HL-60 (cell line): ENCODE data around the gene MEX3B.

Source experiments
- DNase-seq, 2 experiments: peaks; one replicate each; pipeline ENCODE4 v3.0.0-alpha.2; 2010 to 2020; ENCODE audit warnings: low read depth in 1 of 2, low spot score in 1 of 2
- H3K27ac ChIP-seq: fragments of 250-450 bp; sonication (Bioruptor Pico); replicated peaks from 2 replicates; pipeline ENCODE4 v1.5.1; 2020; ENCODE audit warnings: mild to moderate bottlenecking, moderate library complexity
- H3K27me3 ChIP-seq: fragments of 250-450 bp; sonication (Bioruptor Pico); 2 replicates; pipeline ENCODE4 v1.5.1; 2021; ENCODE audit warnings: mild to moderate bottlenecking, moderate library complexity; ENCODE audit not compliant: insufficient read depth, poor library complexity, severe bottlenecking
- H3K4me3 ChIP-seq: replicated peaks from 2 replicates; pipeline ENCODE4 v1.5.1; 2011; ENCODE audit warnings: mild to moderate bottlenecking, control low read depth, low read length; ENCODE audit not compliant: insufficient read depth
- GABPA ChIP-seq: IDR thresholded peaks from 2 replicates; pipeline ENCODE4 v1.6.1; 2012; ENCODE audit warnings: low read depth
- POLR2AphosphoS5 ChIP-seq: IDR thresholded peaks from 2 replicates; pipeline ENCODE4 v1.6.1; 2012; ENCODE audit warnings: low read depth
- SPI1 ChIP-seq: IDR thresholded peaks from 2 replicates; pipeline ENCODE4 v1.6.1; 2012; ENCODE audit warnings: low read depth, mild to moderate bottlenecking, borderline replicate concordance
- TF ChIP-seq, protein P1 (sequence below): IDR thresholded peaks from one replicate; pipeline ENCODE4 v1.5.1; 2011; ENCODE audit warnings: low read length, control low read depth, inconsistent platforms; ENCODE audit not compliant: insufficient read depth
- TF ChIP-seq, protein P2 (sequence below): IDR thresholded peaks from 2 replicates; pipeline ENCODE4 v1.6.1; 2012; ENCODE audit warnings: low read depth; ENCODE audit not compliant: insufficient replicate concordance

MEX3B gene

DNA sequence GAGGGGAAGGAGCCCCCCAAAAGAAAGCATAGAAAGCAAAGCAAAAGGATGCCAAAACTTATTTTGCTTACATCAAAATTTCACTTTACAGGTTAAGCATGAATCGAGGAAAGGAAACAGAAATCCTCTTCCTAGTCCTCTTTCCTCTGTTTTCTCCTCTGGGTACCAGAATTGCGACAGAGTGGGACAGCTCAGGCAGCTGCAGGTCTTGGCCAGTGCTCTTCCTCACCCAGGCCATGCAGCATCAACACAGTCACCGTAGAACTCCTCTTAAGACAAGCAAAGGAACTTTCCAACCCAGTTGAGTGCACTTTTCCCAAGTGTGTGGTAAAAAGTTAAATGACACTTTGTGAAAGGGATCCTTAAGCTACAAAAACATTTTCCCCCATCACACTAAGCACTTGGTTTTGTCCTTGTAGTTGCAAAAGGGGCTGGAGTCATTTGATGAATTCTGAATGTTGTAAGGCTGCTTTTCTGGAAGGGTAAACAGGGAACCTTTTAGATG lies 45.9 kb upstream of the MEX3B start:
- no peaks in the 10 kb centered on the region for H3K27me3 ChIP-seq
- H3K4me3 ChIP-seq, result no peak overlapping the region

DNA sequence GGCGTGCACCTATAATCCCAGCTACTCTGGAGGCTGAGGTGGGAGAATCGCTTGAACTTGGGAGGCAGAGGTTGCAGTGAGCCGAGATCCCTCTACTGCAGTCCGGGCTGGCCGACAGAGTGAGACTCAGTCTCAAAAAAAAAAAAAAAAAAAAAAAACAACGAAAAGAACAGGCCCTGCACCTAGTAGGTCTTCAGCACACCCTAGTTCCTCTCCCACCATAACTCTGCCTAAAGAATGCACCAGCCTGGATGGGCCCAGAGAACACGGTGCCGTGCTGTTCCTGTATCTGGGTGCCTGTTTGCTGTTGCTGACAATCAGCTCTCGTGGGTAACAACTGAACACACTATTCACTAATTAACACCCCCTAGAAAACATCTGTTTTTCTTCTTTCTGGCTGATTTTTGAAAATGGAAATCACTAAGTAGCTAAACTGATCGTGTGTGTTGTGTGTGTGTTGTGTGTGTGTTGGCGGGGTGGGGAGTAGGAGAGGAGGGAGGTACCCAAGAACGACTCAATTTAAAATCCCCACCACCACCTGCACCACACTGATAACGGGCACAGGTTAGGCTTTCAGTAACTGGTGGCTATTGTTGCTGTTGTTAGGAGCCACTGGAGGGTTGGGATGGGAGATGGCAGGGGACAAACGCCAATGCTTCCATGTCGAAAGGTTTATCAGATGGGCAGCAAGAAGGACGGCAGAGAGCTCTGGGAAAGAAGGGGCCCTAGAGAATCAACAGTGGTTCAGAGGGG lies 40.6 kb upstream of the MEX3B start:
- no peak for DNase-seq
- no peak overlapping the region for H3K4me3 ChIP-seq
- no peak overlapping the region for H3K27ac ChIP-seq
- TF ChIP-seq, protein P1, sequence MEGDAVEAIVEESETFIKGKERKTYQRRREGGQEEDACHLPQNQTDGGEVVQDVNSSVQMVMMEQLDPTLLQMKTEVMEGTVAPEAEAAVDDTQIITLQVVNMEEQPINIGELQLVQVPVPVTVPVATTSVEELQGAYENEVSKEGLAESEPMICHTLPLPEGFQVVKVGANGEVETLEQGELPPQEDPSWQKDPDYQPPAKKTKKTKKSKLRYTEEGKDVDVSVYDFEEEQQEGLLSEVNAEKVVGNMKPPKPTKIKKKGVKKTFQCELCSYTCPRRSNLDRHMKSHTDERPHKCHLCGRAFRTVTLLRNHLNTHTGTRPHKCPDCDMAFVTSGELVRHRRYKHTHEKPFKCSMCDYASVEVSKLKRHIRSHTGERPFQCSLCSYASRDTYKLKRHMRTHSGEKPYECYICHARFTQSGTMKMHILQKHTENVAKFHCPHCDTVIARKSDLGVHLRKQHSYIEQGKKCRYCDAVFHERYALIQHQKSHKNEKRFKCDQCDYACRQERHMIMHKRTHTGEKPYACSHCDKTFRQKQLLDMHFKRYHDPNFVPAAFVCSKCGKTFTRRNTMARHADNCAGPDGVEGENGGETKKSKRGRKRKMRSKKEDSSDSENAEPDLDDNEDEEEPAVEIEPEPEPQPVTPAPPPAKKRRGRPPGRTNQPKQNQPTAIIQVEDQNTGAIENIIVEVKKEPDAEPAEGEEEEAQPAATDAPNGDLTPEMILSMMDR, result no peak
- TF ChIP-seq SPI1 (no peak), GABPA (no peak), POLR2AphosphoS5 (no peak)
- TF ChIP-seq, protein P2, sequence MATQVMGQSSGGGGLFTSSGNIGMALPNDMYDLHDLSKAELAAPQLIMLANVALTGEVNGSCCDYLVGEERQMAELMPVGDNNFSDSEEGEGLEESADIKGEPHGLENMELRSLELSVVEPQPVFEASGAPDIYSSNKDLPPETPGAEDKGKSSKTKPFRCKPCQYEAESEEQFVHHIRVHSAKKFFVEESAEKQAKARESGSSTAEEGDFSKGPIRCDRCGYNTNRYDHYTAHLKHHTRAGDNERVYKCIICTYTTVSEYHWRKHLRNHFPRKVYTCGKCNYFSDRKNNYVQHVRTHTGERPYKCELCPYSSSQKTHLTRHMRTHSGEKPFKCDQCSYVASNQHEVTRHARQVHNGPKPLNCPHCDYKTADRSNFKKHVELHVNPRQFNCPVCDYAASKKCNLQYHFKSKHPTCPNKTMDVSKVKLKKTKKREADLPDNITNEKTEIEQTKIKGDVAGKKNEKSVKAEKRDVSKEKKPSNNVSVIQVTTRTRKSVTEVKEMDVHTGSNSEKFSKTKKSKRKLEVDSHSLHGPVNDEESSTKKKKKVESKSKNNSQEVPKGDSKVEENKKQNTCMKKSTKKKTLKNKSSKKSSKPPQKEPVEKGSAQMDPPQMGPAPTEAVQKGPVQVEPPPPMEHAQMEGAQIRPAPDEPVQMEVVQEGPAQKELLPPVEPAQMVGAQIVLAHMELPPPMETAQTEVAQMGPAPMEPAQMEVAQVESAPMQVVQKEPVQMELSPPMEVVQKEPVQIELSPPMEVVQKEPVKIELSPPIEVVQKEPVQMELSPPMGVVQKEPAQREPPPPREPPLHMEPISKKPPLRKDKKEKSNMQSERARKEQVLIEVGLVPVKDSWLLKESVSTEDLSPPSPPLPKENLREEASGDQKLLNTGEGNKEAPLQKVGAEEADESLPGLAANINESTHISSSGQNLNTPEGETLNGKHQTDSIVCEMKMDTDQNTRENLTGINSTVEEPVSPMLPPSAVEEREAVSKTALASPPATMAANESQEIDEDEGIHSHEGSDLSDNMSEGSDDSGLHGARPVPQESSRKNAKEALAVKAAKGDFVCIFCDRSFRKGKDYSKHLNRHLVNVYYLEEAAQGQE, result no peak
- H3K27me3 ChIP-seq, result no peaks in the 10 kb centered on the region

More for the DNA sequence above, 45.9 kb upstream of the MEX3B start:
- TF ChIP-seq, protein P2, result no peak
- TF ChIP-seq, protein P1, result no peak
- no peak for TF ChIP-seq POLR2AphosphoS5
- TF ChIP-seq SPI1, result no peak
- H3K27ac ChIP-seq, result no peak overlapping the region
- DNase-seq, result no peak

DNA sequence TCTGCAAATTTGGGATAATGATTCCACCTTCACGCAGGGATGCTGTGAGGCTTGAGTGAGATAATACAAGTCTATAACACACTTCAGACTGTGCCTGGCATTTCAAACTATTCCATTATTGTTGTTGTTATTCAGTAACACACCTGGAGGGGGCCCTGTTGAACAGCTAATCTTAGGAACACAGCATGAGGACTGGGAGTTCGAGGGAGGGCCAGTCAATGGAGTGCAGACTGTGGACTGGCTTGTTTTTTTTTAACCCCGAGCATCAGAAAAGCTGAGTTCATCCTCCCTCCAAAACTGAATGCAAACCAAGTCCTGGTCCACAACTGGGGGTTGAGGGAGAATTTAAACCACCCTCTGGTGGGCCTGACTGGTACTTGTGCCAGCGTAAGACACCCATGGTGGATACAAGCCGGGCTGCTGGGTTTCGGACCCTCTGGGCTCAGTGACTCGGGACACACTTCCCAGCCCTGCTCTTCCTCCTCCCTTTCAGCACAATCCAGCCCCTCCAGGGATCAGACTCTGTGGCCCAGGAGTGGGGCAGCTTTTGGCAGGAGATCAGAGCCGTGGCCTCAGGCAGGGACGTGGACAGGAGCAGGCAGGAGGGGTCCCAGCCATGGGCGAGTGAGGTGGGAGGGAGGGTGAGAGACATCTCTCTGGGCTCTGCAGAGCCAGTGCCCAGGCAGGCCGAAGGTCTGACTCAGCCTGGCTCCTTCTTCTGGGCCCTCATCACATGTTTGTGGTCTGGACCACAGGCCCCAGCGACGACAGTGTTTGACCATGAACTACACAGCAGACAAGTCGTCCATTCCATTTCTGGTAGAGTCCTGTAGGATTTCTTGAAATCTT lies 36.3 kb upstream of the MEX3B start:
- Histone ChIP-seq H3K27me3 (no peaks in the 10 kb centered on the region), H3K4me3 (no peak overlapping the region), H3K27ac (no peak overlapping the region)
- DNase-seq, result no peak
- TF ChIP-seq SPI1 (no peak), GABPA (no peak), POLR2AphosphoS5 (no peak)
- TF ChIP-seq, protein P1, result no peak
- TF ChIP-seq, protein P2, result no peak
